WTC11 (cell line): ENCODE measurements around the gene CFAP299.

Experiments
- CBFB ChIP-seq: sonication (generic); formaldehyde crosslinking; IDR thresholded peaks from 2 replicates; pipeline ENCODE4 v1.8.1; 2022; ENCODE audit warnings: mild to moderate bottlenecking, low read depth, missing genetic modification reagents
- CTCF ChIP-seq: fragments of 200-600 bp; IDR thresholded peaks from 2 replicates; pipeline ENCODE4 v1.8.0; 2022; ENCODE audit warnings: antibody characterized with exemption
- FOXP1 ChIP-seq: sonication (generic); formaldehyde crosslinking; IDR thresholded peaks from 2 replicates; pipeline ENCODE4 v1.8.0; 2022; ENCODE audit warnings: missing genetic modification reagents, mild to moderate bottlenecking, moderate library complexity, borderline replicate concordance
- NFE2L1 ChIP-seq: sonication (generic); formaldehyde crosslinking; IDR thresholded peaks from 2 replicates; pipeline ENCODE4 v1.8.1; 2023; ENCODE audit warnings: missing genetic modification reagents
- STAT6 ChIP-seq: sonication (generic); formaldehyde crosslinking; conservative IDR thresholded peaks from 2 replicates; pipeline ENCODE4 v1.8.1; 2023; ENCODE audit warnings: mild to moderate bottlenecking, low read depth, missing genetic modification reagents, moderate library complexity
- TF ChIP-seq, protein P1 (sequence below): sonication (generic); formaldehyde crosslinking; IDR thresholded peaks from 2 replicates; pipeline ENCODE4 v1.8.1; 2023; ENCODE audit warnings: mild to moderate bottlenecking, missing genetic modification reagents
- TF ChIP-seq, protein P2 (sequence below): sonication (generic); formaldehyde crosslinking; IDR thresholded peaks from 2 replicates; pipeline ENCODE4 v1.8.0; 2022; ENCODE audit warnings: mild to moderate bottlenecking, missing genetic modification reagents
- TF ChIP-seq, protein P3 (sequence below): sonication (generic); formaldehyde crosslinking; IDR thresholded peaks from 2 replicates; pipeline ENCODE4 v1.8.1; 2022; ENCODE audit warnings: missing genetic modification reagents, borderline replicate concordance

- TF ChIP-seq CTCF (no peak), FOXP1 (CRISPR knock-in tag) (no peak), NFE2L1 (CRISPR knock-in tag) (no peak), STAT6 (CRISPR knock-in tag) (no peak), CBFB (no peak)
- TF ChIP-seq, protein P1, sequence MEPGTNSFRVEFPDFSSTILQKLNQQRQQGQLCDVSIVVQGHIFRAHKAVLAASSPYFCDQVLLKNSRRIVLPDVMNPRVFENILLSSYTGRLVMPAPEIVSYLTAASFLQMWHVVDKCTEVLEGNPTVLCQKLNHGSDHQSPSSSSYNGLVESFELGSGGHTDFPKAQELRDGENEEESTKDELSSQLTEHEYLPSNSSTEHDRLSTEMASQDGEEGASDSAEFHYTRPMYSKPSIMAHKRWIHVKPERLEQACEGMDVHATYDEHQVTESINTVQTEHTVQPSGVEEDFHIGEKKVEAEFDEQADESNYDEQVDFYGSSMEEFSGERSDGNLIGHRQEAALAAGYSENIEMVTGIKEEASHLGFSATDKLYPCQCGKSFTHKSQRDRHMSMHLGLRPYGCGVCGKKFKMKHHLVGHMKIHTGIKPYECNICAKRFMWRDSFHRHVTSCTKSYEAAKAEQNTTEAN (CRISPR knock-in tag): no peak
- TF ChIP-seq, protein P2, sequence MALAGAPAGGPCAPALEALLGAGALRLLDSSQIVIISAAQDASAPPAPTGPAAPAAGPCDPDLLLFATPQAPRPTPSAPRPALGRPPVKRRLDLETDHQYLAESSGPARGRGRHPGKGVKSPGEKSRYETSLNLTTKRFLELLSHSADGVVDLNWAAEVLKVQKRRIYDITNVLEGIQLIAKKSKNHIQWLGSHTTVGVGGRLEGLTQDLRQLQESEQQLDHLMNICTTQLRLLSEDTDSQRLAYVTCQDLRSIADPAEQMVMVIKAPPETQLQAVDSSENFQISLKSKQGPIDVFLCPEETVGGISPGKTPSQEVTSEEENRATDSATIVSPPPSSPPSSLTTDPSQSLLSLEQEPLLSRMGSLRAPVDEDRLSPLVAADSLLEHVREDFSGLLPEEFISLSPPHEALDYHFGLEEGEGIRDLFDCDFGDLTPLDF (CRISPR knock-in tag): no peak
- TF ChIP-seq, protein P3, sequence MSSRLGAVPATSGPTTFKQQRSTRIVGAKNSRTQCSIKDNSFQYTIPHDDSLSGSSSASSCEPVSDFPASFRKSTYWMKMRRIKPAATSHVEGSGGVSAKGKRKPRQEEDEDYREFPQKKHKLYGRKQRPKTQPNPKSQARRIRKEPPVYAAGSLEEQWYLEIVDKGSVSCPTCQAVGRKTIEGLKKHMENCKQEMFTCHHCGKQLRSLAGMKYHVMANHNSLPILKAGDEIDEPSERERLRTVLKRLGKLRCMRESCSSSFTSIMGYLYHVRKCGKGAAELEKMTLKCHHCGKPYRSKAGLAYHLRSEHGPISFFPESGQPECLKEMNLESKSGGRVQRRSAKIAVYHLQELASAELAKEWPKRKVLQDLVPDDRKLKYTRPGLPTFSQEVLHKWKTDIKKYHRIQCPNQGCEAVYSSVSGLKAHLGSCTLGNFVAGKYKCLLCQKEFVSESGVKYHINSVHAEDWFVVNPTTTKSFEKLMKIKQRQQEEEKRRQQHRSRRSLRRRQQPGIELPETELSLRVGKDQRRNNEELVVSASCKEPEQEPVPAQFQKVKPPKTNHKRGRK (CRISPR knock-in tag): no peak
Measured at GRCh38 chr4:80370635-80371034, 35.1 kb downstream of the CFAP299 start.
